HG03045 (cell line): Measurements from ENCODE around the gene HOXC12.

Experiments used
- ATAC-seq: cut with Tn5 transposase; IDR thresholded peaks from one replicate; pipeline ENCODE4 v1.9.1; 2021; ENCODE audit warnings: mild to moderate bottlenecking, moderate library complexity; ENCODE audit not compliant: unreplicated experiment

Gene HOXC12

DNA sequence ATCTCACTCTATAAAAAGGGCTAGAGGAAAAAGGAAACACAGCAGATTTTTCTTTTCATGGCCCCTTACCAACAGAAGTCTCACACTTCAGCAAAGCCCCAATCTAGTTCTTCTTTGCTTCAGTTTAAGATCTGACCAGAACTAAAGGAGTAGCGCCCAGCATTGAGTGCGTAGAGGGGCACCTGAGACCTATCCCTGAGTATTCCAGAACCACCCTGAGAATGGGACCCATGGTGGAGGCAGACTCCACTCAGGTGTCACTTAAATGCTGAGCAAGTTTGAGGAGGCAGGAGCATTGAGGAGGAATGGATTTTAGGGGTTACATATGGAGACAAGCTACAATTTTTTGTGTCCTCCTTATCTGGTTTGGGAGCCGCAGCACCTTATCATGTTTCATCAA, 16.4 kb downstream of the HOXC12 start:
- ATAC-seq = no peak

DNA sequence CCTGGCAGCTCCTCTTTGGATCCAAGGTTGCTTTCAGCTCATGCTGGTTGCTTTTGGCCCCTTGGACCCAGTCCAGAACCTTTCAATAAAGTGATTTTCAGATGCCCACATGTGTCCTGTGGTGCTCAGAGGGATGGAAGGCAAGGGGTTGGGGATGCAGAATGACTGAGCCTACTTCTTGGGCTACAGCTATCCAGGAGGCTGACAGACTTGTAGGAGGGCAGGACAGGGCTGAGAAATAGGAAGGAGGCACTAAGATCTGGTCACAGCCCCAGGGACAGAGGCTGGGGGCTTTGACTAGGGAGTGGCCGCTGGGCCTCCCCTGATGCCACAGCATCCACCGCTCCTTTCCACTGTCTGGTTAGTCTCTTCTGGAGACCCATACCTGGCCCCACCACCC, 17.0 kb downstream of the HOXC12 start:
- ATAC-seq = no peak

DNA sequence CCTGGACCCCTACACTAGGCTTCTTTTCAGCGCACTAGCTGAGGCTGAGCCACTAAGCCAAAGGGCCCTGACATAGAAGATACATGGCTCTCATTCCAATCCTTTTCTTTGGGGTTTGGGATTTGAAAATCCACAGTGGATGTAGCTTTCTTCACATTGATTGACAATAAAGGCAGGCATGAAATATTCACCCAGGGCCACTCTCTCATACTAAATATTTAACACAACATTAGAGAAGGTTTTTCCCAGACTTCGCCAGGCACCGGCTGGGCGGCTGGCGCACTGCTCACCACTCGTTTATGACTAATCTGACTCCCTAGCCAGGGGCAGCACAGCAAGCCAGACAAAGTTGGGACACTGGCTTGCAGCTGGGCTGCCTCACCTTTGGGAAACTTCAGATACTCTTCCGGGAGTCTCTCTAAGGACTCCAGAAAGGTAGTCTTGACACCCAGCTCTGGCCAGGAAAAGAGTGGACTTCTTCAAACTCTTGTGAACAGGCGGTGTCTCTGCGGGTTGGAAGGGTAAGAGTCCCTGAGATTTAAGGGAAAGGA, 17.5 kb downstream of the HOXC12 start:
- no peak for ATAC-seq

DNA sequence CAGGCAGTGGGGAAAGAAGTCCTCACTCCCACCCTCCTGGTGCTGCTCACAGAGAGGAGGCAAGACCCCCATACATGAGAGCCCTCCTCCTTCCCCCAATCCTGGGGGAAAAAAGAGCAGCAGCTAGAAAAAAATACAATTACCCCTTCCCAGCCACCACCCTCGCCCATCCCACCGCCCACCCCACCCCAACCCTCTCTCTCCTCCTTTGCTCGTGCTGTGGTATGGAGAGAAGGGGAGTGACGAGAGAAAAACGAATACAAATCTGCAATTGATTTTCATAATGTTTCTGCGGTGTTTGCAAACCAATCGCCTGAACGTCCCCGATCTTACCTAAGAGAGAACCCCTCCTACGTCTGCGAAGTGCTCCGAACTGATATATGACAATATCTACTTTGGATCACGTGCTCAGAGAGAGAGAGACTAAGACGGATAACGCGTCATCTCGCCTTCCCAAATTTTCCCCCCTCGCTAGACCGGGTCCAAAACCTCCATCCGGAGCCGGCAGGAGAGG, 18.1 kb downstream of the HOXC12 start, which contains the start of gene HOXC11:
Gene HOXC11 (plus strand): TSS at position 405 of the 514 bp plus-strand sequence. CDS start 116 bp downstream, outside the sequence.
- ATAC-seq = no peak

DNA sequence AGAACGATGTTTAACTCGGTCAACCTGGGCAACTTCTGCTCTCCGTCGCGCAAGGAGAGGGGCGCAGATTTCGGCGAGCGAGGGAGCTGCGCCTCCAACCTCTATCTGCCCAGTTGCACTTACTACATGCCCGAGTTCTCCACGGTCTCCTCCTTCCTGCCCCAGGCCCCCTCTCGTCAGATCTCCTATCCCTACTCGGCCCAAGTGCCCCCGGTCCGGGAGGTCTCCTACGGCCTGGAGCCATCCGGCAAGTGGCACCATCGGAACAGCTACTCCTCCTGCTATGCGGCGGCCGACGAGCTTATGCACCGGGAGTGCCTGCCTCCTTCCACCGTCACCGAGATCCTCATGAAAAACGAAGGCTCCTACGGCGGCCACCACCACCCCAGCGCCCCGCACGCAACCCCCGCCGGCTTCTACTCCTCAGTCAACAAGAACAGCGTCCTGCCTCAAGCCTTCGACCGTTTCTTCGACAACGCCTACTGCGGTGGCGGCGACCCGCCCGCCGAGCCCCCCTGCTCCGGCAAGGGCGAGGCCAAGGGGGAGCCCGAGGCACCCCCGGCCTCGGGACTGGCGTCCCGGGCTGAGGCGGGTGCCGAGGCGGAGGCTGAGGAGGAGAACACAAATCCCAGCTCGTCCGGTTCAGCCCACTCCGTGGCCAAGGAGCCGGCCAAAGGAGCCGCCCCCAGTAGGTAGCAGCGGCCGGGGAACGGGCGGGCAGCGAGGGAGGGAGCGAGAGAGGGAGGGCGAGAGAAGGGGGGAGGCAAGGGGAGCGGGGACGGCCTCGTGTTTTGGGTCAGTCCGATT, 18.7 kb downstream of the HOXC12 start:
- ATAC-seq = no peak

DNA sequence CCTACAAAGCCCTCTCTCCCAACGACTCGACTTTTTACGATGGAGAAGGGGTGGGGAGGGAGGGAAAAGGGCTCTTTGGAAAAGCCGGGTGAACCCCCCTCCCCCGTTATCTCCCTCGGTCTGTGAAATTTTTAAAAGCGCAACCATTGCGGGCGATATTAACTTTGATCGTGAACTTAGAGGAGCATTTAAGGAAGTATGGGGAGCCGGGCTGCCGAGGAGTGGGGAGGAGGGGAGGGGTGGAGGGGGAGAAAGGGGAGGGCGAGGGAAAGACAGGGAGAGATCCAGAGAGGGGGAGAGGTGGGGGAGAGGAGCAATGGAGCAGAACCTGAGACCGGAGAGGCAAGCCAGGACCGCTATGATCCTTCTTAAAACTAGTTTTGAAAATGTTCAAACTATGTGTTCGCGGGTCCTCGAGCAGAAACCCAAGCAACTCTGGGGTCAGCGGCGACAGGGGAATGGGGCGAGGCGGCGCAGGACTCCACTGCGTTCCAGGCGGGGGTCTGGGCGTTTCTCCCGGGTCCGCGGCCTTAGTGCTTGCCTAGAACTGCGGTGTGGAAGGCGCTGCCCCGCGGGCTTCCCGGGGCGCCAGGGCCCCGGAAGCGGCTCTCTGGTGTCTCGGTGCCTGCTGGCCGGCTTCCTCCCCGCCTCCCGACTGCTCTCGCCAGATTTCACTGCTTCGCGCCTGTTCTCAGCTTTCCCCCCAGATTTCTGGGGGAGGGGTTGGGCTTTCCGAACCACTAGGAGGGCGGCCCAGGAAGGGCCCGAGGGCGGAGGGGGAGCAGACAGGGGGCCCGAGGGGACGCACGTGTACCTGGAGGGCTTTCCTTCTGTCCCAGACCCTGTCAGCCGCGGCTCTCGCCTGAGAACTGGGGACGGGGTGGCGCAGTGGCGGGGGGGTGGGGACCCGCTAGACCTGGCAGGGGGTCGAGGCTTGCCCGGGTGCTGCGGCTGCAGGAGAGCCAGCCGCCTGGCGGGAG, 19.7 kb downstream of the HOXC12 start, which contains the start of gene HOTAIR:
Gene HOTAIR (minus strand): TSS at position 871 of the 980 bp plus-strand sequence.
- no peak for ATAC-seq

DNA sequence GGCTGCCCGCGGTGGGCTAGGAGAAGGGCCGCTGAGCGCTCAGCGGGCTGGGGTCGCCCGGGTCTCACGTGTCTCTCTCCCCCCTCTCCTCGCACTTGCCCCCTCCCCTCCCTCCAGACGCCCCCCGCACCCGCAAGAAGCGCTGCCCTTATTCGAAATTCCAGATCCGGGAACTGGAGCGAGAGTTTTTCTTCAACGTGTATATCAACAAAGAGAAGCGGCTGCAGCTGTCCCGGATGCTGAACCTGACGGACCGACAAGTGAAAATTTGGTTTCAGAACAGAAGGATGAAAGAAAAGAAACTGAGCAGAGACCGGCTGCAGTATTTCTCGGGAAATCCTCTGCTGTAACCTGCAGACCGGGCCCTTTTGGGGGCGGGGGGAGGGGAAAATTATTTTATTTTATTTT, 20.4 kb downstream of the HOXC12 start:
- no peak for ATAC-seq

DNA sequence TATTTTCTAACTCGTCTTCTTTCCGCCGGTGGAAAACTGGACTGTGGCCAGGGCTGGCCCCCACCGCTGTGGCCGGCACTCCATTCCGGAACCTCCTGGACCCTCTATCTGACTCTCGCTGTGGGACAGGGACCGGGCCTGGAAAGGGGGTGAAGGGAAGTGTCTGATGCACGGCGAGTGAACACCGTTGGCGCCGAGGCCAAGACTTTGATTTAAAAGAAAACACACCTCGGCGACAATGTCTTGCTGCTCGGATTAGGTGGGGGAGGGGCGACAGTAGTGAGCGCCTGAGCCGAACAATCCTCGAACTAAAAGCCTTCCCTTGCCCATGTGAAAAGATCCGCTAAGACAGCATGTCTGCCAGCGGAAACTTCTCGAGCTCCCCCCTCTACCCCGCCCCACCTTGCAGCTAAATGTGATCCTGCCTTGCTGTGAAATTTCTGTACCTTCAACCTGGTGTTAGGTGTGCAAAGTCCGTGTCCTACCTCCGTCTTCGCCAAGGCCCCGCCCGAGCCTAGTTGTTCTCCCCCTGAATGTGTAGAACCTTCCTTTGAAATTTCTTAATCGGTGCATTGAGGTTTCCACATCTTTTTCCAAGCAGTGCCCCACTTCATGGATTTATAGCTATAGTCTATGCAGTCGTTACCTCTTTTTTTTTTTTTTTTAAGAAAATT, 20.9 kb downstream of the HOXC12 start:
- ATAC-seq = no peak

DNA sequence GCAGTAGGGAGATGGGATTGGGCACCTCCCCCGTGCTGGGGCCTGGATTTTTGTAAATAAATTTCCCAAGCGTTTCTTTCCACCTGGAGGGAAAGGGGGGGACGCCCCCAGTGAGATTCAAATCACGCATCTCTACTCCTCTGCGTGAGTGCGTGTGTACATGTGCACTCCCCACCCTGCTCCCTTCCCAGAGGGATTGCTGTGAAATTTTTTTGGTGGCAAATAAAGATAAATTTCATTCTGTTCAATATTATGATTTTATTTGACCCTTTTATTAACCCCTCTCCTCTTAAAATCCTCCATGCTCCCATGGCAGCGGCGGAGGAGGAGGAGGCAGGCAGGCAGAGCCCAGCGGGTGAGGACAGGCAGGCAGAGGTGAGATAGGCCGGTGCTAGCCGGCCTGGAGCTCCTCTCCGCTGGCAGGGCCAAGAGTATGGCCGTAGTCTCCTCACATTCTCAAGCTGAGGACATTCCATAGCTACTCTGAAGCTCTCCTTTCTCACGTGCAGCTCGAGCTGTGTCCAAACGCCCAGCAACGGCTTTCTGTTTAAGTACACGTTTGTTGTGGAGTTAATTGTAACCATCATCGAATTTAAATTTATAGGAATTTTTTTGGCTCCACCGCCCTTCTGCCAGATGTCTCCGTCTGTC, 21.6 kb downstream of the HOXC12 start:
- ATAC-seq = no peak

DNA sequence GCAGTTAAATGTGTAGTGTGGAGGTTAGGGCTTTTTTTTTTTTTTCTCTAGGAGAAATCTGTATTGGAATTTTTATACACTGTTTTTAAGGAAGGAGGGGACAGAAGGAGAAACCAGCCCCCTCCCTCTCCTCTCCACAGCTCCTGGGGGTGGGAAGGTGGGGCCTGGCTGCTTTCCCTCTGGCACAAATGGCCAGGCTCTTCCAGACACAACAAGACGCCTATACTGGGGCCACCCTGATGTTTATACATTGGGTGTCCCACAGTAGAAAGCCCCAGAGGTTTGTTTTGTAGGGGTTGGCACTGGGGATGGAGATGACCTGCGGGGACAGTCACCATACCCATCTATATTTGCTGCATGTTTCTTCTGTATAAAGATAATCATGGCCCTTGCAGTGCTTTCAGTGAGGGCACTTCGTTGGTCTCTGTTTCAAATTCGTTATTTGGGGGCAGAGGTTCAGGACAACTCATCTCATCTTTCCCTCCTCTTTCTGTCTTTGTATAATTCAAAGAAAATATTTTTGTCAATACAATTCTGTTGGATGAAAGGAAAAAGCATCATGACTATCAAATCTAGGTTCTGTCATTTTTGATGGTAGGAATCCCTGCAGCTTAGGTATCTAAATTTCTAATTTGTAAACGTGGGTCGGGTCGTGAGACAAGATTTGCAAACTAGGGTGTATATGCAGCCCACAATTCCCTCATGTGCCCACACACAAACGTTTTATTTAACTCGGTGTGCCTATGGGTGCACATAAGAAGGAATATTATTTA, 22.3 kb downstream of the HOXC12 start:
- ATAC-seq = no peak

DNA sequence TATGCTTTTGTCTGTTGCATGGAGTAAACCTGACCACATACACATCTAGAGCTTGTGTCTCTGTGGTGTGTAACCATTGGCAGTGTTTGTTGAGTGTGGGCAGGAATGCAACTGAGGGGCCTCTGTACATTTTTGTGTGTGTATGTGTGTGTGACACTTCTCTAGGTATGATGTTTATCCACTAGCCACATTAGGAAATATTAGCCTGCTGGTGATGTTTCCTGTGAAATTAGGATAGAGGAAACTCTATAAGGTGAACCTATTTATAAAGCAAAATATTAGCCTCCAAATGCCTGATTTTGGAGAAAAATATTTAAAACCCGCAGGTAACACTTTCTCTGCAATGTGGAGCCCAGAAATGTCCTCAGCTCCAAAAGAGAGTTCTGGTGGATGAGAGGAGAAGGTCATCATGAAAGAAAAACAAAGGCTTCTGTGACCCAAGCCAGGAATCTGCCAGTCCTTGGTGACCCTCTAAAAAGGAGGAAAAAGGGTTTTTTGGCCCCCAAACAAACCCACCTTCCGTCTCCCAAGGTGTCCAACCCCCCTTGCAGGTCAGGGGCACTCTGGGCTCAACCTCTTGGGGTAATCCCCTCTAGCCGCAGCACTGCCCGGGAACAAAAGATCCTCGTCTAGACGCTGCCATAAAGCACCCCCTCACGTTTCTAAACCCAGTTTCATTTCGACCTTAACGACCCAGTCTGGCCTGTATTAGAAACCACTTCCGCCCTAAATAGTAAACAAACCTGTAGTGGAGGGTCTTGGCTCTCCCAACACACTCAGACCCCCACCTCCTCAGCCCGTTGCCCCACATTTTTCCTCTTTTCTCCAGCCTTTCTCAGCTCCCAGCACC, 23.1 kb downstream of the HOXC12 start:
- no peak for ATAC-seq

DNA sequence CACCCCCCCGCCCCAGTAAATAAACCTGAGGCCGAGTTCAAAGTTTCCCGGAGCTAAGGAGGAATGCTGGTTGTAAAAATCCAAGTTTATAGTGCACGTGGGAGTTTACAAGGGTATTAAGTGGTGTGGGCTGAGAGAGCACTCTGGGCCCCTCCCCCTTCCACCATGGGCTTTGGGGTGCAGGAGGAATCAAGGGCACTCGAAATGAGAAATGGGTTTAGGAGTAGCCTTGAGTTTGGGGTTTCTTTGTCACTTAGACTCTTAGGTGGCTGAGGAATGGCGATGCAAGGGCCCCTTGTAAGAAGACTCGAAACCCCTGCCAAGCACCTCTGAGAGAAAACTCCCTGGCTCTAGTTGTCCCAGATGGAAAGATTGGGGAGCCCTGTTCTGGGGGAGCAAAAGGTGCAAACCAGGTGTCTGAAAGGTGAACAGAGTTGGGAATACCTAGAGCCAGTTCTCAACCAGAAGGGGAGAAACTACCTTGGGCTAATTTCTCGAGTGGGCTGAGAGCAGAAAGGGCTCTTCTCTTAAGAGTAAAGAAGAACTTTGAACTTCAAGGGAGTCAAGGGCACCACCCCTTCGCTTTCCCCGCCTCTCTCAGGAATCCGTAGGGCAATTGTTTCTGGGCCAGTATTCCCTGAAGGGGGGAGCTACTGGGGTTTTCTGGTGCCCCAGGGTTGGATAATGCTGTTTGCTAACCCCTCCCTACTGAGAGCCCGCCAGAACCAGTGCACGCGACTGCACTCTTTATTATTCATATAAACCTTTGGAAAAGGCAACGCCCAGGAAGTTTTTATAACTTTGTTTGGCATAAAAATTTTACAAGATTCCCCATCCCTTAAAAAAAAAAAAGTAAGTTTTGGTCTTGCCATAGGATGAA, 24.0 kb downstream of the HOXC12 start:
- ATAC-seq = no peak

DNA sequence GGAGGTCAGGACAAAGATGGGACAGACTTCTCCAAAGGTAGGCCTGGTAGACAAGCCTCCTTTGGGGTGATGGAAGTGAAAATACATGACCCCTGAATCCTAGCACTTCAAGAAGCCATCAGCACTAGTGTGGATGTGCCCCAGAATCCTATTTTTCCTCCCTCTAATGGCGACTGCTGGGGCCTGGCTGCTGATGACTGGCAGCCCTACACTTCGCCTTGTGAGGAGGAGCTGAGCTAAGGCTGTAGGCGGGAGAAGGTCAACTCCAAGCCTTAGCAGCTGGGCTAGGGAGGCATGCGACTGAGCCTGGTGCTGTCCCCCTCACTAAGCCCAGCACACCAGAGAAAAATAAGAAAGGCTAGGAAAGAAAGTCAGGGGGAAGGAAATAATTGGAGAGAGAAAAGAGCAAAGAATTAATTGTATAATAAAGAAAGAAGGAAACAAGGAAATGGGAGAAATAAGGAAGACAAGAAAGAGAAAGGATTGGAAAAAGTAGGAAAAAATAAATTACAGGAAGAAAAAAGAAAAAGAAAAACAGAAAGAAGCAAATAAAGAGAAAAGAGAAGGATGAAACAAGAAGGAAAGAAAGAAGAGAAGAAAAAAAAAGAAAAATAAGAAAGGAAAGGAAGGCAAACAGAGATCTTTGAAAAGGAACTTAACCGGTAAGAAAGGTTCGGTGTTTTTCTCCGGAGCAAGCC, 25.6 kb downstream of the HOXC12 start:
- ATAC-seq = no peak

DNA sequence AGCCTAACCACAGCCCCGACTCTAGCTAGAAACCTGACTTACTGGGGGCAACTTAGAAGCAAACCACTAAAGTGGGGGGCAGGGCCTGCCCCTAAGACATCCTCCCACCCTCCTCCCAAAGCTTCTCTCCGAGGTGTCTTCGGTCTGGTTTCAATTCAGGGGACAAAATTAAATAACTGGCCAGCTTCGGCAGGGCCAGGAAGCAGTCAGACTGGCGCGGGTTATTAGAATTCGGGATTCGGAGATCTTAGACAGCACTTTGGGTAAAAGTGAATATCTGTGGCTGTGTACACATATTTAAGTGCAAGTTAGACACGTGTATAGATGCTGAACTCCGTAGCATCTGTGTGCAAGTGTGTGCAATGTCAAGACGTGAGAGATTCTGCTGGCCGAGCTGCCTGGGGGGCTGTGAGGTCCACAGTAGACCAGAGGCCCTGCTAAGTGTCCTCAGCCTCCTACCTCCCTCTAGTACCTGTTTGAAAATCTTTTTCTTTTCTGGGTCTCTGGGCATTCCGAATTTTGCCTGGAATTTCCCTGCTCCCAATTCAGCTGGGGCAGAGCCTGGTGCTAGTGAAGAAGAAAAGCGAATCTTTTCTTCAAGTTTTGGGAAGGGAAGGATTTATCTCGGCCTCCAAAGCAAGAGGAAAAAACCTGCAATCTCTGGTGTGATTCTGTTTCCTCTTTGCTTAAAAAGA, 26.2 kb downstream of the HOXC12 start:
- ATAC-seq = no peak

DNA sequence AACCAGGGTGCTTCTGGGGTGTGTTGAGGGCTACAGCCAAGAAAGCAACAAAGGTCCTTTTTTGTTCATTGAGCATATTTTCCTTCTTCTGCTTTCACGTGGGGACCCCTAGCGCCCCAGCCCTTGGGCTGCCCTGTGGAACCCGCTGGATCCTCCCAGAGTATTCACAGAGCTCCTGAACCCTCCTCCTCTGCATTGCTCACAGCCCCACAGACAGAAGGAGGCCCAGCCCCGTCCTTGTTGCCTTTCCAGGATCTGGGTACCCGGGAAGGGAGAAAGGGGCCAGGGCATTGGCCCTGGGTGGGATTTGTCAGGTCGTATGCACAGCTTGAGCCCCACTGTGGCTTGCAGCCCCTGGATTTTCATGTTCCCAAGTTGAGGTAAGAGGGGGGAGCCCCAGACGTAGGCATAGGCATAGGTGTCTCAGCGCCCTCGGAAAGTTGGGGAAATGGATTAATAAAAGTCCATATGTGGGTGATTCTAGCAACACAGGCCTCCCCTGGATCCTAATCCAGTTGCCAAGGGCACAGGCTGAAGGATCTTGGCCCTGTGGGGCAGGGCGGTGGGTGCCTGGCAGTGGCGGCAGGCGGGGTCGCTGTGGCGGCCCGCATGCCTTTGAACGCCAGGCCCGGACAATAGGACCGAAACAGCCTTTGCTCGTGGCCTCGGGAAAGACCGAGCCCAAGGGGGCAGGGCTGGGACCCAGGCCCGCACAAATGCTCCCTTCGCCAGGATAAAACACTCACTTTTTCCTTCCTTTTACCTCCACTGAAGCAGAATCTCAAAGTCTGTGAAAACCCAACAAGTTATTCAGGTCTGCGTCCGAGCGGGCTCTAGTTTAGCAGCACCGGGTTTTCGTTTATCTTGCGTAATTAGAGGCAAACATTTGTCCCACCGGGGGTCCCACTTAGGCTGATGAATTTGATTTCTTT, 27.2 kb downstream of the HOXC12 start:
- ATAC-seq = no peak
